ENCODE data around the gene INPP5B.

DNA sequence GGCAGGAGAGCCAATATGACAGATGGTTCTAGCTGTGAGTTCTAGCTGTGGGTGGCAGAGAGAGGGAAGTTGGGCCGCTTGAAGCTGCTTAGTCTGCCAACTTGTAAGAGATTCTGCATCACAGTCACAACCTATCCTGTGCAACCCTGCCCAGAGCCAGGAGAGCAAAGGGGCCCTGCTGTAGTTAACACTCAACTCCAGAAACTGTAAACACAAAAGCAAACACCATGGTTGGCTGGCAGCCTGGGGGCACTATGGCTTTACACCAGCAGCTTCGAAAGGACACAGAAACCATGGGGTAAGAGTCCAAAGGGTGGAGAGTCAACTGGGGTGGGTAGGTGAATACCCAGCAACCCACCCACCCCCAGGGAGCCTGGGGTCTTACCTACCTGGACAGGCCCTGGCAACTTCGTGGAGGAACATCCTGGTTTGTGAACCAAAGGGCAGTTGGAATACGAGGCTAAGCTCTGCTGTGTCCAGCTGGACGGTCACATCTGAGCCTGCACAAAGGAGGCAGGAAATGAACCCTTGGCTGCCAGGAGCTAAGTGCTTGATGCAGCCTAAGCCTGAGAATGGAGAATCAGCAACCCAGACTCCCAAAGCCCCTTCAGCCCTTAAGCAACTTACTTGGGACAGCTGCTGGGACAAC lies 6.4 kb downstream of the INPP5B start:
- TF ChIP-seq, protein P1, sequence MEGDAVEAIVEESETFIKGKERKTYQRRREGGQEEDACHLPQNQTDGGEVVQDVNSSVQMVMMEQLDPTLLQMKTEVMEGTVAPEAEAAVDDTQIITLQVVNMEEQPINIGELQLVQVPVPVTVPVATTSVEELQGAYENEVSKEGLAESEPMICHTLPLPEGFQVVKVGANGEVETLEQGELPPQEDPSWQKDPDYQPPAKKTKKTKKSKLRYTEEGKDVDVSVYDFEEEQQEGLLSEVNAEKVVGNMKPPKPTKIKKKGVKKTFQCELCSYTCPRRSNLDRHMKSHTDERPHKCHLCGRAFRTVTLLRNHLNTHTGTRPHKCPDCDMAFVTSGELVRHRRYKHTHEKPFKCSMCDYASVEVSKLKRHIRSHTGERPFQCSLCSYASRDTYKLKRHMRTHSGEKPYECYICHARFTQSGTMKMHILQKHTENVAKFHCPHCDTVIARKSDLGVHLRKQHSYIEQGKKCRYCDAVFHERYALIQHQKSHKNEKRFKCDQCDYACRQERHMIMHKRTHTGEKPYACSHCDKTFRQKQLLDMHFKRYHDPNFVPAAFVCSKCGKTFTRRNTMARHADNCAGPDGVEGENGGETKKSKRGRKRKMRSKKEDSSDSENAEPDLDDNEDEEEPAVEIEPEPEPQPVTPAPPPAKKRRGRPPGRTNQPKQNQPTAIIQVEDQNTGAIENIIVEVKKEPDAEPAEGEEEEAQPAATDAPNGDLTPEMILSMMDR (IDR thresholded peaks at IDR 0.05) = no peak
- no peak for TF ChIP-seq POLR2A (IDR thresholded peaks at IDR 0.05)

All from adrenal gland (tissue), 5 donors.